Right atrium auricular region (tissue), 2 donors: ENCODE results near the gene PHACTR4. TPM values are rescaled to one million over a fixed set of nuclear protein-coding genes. Genes with fewer than 3 reads are reported as not detected.

Source experiments
- DNase-seq: peaks from one replicate; pipeline ENCODE4 v3.0.0-alpha.2; 2019; ENCODE audit warnings: low spot score
- H3K27ac ChIP-seq, 2 donors: fragments of 200-600 bp; sonication (generic); 1 replicate in 1 of 2; 2 replicates in 1 of 2; pipeline ENCODE4 v1.5.1; 2016 to 2019
- H3K27me3 ChIP-seq, 2 donors: fragments of 200-600 bp; sonication (generic); one replicate each; pipeline versions ENCODE4 v1.5.1 to v1.6.0; 2017 to 2019
- H3K36me3 ChIP-seq: fragments of 200-600 bp; sonication (generic); one replicate; pipeline ENCODE4 v1.5.1; 2016
- H3K4me1 ChIP-seq, 2 donors: fragments of 200-600 bp; sonication (generic); one replicate each; pipeline versions ENCODE4 v1.5.1 to v1.6.0; 2017 to 2019
- H3K4me3 ChIP-seq, 2 donors: fragments of 200-600 bp; sonication (generic); 1 replicate in 1 of 2; 2 replicates in 1 of 2; pipeline ENCODE4 v1.5.1; 2017 to 2019; ENCODE audit warnings: mild to moderate bottlenecking in 1 of 2, moderate library complexity in 1 of 2
- H3K9me3 ChIP-seq, 2 donors: fragments of 200-600 bp; sonication (generic); one replicate each; pipeline ENCODE4 v1.5.1; 2019
- total RNA-seq, 2 donors: library from RNA; depleted of rRNA; stranded (reverse); fragments of >200 nt; gene quantifications; one replicate each; pipeline ENCODE4 v1.1.0, GENCODE V29; 2016
- TF ChIP-seq, protein P1 (sequence below), 2 donors: fragments of 200-600 bp; sonication (generic); IDR thresholded peaks; one replicate each; pipeline ENCODE4 v1.5.1; 2019; ENCODE audit warnings: antibody characterized with exemption in 2 of 2

PHACTR4 gene
- total RNA-seq, 2 donors from 2014 or later: 15.8 to 22.4 TPM

DNA sequence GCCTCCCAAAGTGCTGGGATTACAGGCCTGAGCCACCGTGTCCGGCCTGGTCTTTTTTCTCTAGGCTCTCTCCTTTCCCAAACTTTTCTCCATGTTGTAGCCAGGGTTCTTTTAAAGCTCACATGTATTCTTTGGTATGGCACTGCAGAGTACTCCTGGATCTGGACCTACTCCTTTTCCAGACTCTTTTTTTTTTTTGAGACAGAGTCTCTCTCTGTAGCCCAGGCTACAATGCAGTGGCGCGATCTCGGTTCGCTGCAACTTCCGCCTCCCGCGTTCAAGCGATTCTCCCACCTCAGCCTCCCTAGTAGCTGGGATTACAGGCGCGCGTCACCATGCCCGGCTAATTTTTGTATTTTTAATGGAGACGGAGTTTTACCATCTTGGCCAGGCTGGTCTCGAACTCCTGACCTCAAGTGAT lies 41.3 kb upstream of the PHACTR4 start:
- peak overlapping the region; percentile 51 to 71 for H3K4me3 ChIP-seq
- TF ChIP-seq, protein P1, sequence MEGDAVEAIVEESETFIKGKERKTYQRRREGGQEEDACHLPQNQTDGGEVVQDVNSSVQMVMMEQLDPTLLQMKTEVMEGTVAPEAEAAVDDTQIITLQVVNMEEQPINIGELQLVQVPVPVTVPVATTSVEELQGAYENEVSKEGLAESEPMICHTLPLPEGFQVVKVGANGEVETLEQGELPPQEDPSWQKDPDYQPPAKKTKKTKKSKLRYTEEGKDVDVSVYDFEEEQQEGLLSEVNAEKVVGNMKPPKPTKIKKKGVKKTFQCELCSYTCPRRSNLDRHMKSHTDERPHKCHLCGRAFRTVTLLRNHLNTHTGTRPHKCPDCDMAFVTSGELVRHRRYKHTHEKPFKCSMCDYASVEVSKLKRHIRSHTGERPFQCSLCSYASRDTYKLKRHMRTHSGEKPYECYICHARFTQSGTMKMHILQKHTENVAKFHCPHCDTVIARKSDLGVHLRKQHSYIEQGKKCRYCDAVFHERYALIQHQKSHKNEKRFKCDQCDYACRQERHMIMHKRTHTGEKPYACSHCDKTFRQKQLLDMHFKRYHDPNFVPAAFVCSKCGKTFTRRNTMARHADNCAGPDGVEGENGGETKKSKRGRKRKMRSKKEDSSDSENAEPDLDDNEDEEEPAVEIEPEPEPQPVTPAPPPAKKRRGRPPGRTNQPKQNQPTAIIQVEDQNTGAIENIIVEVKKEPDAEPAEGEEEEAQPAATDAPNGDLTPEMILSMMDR (IDR thresholded peaks at IDR 0.05): no peak
- H3K9me3 ChIP-seq: no peaks in the 10 kb centered on the region
- DNase-seq: no peak
- H3K27ac ChIP-seq: peak overlapping the region; percentile 74 to 89
- H3K36me3 ChIP-seq: peaks cover 16% of the 10 kb centered on the region
- H3K27me3 ChIP-seq: no peaks in the 10 kb centered on the region
- H3K4me1 ChIP-seq: peaks cover 0 to 16% of the 10 kb centered on the region in 2 donors

DNA sequence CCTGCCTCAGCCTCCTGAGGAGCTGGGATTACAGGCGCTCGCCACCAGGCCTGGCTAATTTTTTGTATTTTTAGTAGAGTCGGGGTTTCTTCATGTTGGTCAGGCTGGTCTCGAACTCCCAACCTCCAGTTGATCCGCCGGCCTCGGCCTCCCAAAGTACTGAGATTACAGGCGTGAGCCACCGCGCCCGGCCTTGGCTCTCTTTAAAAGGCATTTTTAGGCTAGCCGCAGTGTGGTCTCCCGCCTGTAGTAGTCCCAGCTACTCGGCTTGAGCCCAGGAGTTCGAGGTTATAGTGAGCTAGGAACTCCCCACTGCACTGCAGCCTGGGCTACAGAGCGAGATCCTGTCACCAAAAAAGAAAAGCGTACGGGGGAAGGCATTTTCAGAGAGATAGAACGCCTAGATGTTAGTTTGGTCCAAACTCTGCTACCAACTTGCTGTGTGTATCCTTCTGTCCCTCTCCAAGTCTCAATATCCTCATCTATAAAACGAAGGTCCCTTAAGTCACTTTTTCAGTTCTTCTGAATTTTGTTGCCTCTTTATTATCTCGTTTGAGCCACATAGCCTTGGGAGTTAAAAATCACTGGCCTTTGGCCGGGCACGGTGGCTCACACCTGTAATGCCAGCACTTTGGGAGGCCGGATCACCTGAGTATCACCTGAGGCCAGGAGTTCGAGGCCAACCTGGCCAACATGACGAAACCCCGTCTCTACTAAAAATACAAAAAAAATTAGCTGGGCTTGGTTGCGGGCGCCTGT lies 40.0 kb upstream of the PHACTR4 start:
- Histone ChIP-seq H3K27me3 (no peaks in the 10 kb centered on the region), H3K4me1 (peaks cover 0 to 16% of the 10 kb centered on the region in 2 donors), H3K9me3 (no peaks in the 10 kb centered on the region), H3K27ac (peak overlapping the region; percentile 74 to 89), H3K36me3 (peaks cover 20% of the 10 kb centered on the region), H3K4me3 (peak overlapping the region; percentile 51 to 71)
- TF ChIP-seq, protein P1 (IDR thresholded peaks at IDR 0.05): no peak
- DNase-seq: no peak

DNA sequence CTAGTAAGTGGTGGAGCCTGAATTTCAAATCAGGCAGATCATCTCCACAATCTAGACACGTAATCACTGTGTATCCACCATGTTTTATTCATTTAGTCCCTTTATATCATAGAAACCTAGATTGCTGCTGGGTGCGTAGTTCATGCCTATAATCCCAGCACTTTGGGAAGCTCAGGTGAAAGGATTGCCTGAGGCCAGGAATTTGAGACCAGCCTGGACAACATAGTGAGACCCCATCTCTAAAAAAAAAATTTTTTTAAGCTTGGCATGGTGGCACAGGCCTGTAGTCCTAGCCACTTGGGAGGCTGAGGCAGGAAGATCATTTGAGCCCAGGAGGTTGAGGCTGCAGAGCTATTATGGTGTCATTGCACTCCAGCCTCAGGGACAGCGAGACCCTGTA lies 30.6 kb upstream of the PHACTR4 start:
- TF ChIP-seq, protein P1 (IDR thresholded peaks at IDR 0.05): no peak
- peaks cover 12% of the 10 kb centered on the region for H3K36me3 ChIP-seq
- H3K9me3 ChIP-seq: no peaks in the 10 kb centered on the region
- no peak for DNase-seq
- no peak overlapping the region for H3K4me3 ChIP-seq
- no peaks in the 10 kb centered on the region for H3K4me1 ChIP-seq
- no peak overlapping the region for H3K27ac ChIP-seq
- no peaks in the 10 kb centered on the region for H3K27me3 ChIP-seq

DNA sequence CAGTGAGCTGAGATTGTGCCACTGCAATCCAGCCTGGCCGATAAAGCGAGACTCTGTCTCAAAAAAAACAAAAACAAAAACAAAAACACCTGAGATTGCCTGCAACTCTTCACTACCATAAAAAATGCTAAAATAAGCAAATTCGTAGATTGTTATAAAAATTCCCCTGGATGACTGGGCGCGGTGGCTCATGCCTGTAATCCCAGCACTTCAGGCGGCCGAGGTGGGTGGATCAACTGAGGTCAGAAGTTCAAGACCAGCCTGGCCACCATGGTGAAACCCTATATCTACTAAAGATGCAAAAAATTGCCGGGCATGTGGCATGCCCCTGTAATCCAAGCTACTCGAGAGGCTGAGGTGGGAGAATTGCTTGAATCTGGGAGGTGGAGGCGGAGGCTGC lies 30.0 kb upstream of the PHACTR4 start:
- no peak for DNase-seq
- H3K9me3 ChIP-seq: no peaks in the 10 kb centered on the region
- H3K4me1 ChIP-seq: no peaks in the 10 kb centered on the region
- no peaks in the 10 kb centered on the region for H3K27me3 ChIP-seq
- peaks cover 8% of the 10 kb centered on the region for H3K36me3 ChIP-seq
- no peak overlapping the region for H3K27ac ChIP-seq
- H3K4me3 ChIP-seq: no peak overlapping the region
- TF ChIP-seq, protein P1 (IDR thresholded peaks at IDR 0.05): no peak

DNA sequence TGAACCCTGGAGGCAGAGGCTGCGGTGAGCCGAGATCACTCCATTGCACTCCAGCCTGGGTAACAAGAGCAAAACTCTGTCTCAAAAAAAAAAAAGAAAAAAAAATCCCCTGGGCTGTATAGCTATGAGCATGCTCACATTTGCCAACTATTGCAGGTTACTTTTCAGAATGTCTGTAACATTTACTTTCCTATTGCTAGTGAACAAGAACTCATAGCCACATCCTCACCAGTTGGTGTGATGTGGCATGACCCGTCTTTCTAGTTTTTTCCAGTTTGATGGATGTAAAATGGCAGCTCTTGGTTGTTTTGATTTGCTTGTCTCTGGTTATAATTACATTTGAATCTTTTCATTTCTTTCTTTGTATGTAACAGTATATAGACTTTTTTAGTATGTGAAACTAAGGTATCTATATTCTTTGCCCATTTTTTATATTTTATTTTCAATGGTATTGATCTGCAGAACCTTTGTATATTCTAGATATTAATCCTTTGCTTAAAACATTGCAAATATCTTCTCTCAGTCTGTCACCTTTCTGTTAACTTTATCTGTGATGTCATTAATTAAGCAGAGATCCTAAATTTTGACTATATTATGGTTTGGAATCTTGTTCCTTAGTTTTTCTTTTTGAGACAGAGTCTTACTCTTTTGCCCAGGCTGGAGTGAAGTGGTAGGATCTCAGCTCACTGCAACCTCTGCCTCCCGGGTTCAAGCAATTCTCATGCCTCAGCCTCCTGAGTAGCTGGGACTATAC lies 29.1 kb upstream of the PHACTR4 start:
- Histone ChIP-seq H3K27ac (no peak overlapping the region), H3K4me1 (no peaks in the 10 kb centered on the region), H3K36me3 (no peaks in the 10 kb centered on the region), H3K27me3 (no peaks in the 10 kb centered on the region), H3K9me3 (no peaks in the 10 kb centered on the region), H3K4me3 (no peak overlapping the region)
- TF ChIP-seq, protein P1 (IDR thresholded peaks at IDR 0.05): no peak
- DNase-seq: no peak
